GM13976 (cell line): ENCODE results near the gene ISG20L2.

Experiments used
- DNase-seq: peaks from one replicate; pipeline ENCODE4 v3.0.0; 2012; ENCODE audit warnings: low spot score
- in situ Hi-C: fragments of 300-500 bp; cut with MboI; formaldehyde crosslinking; loops from one replicate; pipeline ENCODE4 v1.12.0; 2022; ENCODE audit warnings: low sequenced_read_pairs, mixed read lengths, inconsistent platforms; ENCODE audit not compliant: unreplicated experiment
- TF ChIP-seq, protein P1 (sequence below): IDR thresholded peaks from 2 replicates; pipeline ENCODE4 v1.5.1; 2012; ENCODE audit warnings: borderline replicate concordance, mild to moderate bottlenecking; ENCODE audit not compliant: insufficient read depth; ENCODE audit errors: extremely low read depth, missing control alignments, control extremely low read depth

The ISG20L2 gene

DNA sequence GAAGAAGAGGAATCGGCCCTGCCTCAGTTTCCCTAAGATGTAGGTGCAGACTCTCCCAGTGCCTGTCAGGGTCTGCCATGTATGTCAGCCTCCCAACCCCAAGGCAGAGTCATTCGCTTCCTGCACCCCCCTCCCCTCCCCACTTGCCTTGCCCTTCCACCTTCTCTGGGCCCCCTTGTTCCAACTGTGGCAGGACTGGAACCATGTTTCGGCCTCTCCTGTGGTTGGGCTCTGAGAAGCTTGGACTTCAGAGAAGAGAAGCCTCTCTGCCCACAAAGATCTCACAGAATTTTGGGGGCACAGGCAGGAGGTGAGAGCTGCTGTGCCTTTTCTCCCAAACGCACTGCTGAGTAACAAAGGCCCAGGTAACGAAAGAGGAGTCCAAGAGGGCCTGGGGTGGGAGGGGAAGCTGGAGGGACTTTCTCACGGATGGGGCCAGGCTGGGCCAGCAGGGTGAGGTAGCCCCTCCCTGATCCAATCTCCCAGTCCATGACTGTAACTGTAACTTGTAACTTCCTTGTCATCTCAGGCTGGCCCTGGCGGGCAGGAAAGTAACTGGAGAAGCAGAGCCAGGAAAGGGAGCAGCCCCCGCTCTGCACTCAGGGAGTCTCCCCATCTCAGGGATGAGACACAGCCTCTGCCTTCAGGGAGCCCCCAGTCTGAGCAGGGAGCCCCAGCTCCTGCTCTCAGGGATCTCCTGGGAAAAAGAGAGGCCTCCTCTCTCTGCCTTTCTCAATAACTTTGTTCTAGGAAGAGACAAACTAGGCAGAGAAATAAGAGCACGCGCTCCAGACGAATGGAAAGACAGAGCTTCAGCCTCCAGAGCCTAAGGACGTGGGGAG, 34.5 kb downstream of the ISG20L2 start:
- TF ChIP-seq, protein P1, sequence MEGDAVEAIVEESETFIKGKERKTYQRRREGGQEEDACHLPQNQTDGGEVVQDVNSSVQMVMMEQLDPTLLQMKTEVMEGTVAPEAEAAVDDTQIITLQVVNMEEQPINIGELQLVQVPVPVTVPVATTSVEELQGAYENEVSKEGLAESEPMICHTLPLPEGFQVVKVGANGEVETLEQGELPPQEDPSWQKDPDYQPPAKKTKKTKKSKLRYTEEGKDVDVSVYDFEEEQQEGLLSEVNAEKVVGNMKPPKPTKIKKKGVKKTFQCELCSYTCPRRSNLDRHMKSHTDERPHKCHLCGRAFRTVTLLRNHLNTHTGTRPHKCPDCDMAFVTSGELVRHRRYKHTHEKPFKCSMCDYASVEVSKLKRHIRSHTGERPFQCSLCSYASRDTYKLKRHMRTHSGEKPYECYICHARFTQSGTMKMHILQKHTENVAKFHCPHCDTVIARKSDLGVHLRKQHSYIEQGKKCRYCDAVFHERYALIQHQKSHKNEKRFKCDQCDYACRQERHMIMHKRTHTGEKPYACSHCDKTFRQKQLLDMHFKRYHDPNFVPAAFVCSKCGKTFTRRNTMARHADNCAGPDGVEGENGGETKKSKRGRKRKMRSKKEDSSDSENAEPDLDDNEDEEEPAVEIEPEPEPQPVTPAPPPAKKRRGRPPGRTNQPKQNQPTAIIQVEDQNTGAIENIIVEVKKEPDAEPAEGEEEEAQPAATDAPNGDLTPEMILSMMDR, result no peak
- DNase-seq, result no peak
- in situ Hi-C loops, result no loop called here

DNA sequence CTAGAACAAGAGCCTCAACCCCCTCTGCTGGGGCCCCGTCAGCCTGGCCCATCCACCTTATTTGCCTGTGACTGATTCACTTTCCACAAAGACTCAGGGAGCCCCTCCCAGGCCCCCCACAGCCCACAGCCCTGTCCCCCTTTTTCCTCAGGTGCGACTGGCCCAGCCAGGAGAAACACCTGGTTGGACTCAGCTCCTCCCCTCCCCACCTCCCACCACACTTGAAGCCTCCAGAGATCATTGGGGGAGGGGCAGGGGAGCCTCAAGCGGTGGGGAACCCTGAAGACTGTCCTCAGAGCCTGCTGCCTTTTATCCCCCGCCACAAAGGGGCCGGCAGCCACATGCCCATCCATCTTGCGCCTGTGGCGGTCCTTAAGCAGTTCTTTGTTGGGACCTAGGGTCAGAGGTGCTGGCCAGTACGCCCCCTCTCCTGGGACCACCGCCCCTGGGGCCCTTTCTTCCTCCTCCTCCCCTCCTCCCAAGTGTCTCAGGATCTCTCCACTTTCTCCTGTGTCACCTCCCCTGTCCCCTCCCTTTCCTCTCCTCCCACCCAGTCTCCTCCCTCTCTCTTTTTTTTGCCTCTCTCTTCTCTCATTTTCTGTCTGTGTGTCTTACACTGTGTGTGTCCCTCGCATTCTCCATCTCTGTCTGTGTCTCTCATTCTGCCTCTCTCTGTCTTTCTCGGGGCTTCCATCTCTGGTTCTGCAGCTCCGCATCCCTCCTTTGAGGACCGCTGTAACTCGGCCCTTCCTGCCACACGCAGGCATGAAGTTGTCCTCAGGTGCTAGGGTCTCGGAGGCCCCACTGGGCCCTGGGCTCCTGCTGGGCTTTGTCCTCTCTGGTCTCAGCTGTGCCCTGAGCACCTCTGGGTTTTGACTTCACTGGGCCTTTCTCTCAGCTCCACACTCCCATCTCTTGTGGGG, 35.4 kb downstream of the ISG20L2 start:
- in situ Hi-C loops, result no loop called here
- TF ChIP-seq, protein P1, result no peak
- DNase-seq, result no peak

DNA sequence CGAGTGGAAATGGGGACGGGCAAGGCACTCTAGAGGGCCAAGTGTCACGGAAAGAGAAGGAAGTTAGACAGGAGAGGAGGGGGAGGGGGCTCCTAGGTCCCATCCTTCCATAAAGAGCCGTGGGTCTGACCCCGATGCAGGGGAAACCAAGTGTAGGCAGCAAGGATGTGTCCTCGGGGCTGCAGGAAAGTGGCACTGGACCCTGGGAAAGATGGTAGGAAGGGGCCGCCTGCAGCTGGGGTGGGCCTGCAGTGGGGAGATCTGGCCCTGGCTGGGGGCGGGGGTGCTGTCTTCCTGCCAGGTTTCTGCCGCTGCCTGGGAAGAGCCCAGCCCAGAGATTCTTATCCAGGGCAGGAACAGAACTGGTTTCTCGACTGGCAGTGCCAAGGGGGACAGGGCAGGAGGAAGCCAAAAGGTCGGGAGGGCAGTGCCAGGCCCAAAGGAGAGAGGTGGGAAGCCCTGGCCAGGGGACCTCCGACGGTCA, 36.1 kb downstream of the ISG20L2 start:
- TF ChIP-seq, protein P1, result no peak
- in situ Hi-C loops, result no loop called here
- no peak for DNase-seq

DNA sequence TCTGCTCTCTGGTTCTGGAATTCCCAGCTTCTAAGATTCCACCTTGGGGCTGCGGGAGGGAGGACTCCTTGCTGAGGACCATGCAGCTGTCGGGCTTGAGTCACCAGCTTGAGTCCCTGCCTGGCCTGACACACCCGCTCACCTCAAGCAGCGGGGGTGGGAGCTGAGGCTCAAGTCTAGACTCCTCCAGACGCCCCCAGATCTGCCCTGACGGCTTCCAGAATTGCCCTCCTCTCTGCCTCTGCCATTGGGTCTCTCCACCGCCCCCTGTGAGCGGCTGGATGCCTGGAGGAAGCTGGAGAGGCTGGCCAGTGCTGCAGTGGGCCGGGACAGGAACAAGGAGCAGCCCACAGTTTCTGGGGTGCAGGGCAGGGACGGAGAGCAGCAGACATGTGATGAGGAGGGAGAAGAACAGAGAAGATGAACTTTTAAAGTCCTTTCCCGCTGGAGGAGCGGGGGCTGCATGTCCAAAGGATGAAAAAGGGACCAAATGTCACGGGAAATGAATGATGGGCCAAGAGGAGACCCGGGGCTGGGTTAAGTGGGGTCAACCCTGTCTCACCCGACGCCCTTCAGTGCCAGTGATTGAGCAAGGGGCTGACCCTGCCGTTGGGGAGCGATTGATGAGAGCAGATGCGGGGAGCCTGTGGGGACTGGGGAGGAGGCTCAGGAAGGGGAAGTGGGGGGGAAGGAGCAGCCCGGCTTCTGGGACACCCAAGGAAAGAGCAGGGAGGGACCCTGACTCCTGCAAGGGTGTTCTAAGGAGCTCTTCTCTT, 36.7 kb downstream of the ISG20L2 start:
- in situ Hi-C loops, result no loop called here
- TF ChIP-seq, protein P1, result no peak
- DNase-seq, result no peak

DNA sequence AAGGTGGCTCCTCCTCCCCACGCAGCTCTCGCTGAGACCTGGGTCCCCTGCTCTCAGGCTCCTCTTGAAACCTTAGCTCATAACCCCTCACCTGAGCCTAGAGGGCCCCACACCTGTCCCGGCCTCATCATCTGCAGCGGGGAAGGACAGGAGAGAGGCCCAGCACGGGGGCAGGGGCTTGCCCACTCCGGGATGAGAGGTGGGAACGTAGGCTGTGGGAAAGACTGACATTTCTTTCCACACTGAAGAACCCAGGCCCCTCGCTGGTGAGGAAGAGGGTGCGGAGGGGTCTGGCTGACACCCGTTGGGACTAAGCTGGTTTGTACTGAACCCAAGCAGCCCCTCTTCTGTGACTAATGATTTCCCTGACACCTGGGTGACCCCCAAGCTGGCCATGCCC, 37.4 kb downstream of the ISG20L2 start:
- DNase-seq, result no peak
- TF ChIP-seq, protein P1, result no peak
- in situ Hi-C loops, result no loop called here

DNA sequence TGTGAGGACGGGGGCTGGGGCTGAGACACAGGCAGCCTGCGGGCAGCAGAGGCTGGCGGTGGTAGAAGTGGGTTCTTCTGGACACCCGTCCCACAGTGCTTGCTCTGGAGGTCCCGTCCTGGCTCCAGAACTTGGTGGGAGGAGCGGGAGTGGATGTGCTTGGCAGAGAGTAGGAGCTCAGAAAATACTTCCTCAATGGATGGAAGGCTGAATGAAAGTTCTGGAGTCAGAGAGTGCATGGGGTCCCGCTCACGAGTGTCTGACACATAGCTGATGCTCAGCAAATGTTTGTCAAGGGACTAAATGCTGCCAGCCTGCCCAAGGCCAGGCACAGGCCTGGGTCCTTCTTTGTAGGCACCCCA, 37.9 kb downstream of the ISG20L2 start:
- TF ChIP-seq, protein P1, result no peak
- DNase-seq, result no peak
- in situ Hi-C loops, result no loop called here
